ENCODE data around the gene SETBP1.

Gene SETBP1

GRCh38 chr18:44912740-44913478 is 232.2 kb downstream of the SETBP1 start:
- DNase-seq: no peak

DNA sequence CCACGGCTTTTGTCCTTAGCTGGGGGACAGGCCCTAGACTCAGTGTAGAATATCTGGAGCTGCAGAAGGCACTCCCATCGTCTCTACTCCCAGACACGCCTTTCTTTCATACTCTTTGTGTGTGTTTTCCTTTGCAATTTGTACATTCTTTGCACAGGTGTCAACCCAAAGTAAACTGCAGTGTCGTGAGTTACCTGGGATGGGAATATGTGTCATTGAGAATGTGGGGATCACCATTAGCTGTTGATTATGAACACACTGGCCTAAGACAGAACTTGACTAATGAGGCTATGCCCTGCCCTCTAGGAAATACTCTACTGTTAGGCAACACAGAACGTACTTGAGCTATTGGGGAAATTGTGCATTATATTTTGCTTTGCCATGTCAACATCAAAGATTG is 233.3 kb downstream of the SETBP1 start:
- no peak for DNase-seq

DNA sequence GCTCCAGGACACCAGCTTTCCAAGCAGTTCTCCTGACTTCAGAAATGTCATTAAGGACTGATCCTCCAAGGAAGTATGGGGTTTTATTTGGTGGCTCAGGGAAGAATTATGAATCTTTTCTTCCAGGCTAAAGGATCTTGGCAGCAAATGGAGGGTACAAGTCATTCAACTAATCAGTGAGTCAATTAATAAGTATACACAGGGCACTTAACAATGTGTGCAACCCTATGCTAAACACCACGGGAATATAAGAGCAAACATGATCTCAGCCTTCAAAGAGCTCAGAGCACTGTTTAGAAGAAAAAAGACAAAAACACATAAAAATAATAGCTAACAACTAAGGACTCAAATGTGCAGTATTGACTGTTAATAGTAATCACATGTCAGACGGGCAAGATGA is 234.5 kb downstream of the SETBP1 start:
- DNase-seq: no peak

- no peak for DNase-seq
Observed at GRCh38 chr18:44915661-44916060, 235.0 kb downstream of the SETBP1 start.

DNA sequence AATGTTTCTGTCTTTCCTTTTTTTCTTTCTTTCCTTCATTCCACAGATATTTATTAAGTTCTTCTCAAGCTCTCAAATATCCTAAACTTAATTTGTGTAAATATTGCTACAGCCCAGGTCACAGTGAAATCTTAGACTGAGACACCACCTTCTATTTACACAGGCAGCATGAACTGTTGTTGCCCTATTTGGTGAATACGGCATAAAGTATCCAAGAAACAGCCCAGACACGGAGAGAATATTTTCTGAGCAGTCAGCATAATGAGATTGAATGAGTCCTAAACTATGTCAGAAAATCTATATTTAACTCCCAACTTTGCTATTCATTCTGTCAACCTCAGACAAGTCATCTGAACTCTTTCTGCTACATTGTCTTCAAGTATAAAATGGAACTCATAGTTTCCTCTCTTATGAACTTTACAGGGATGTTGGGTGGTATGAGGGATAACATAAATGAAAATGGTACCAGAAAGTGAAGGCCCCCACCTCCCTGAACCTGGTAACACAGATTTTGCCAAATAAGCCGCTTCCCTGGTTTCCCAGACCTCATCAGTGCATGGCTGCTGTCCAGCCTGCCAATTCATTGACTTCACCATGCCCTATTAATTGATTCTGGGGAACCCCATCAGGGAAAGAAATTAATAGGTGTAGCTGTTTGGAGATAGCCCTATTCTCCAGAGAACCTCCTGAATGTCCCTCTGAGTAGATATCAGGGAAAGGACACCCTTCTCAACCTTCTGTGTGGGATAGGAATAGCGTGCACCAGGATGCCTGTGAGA is 235.9 kb downstream of the SETBP1 start:
- no peak for DNase-seq

DNA sequence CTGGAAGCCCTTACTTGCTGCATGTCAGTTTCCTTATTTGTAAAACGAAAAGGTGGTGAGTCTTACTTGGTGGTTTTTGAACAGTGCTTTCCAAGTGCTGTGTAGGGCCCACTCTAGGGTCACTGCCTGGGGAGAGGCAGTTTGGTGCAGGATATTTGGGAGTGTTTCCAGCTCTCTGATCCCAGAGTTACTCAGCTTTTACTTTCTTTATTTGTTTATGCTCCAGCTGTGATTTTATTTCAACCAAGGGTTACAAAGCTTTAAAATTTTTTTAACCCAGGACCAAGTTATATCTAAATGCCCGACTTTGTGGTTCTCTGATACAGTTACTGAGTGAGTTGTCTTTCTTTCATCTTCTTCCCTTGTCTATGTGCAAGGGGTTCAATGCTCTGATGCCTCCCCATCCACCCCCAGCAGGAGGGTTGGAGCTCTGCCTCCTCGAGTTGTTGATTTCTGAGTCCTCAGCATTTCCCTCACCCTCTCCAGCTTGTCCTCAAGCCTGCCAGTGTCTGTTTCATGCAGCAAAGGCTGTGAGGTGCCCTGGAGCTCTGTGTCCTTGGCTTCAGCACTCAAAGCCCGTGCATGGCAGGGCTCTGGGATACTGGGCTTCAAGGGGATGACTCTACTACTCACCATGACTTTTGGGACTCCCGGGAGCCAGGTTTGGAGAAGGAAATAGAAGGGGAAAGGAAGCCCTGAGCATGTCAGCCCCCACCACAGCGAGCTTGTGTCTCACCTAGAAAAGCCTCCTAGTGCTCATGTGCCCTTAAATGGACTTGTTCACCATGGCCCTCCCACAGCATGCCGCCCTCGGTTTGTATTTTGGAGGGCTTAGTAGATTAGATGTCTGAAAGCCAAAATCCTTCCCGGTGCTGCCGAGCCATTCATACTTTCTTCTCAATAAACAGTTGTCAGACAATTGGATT is 236.8 kb downstream of the SETBP1 start:
- no peak for DNase-seq

- no peak for DNase-seq
Observed at GRCh38 chr18:44918142-44918476, 237.4 kb downstream of the SETBP1 start.

DNA sequence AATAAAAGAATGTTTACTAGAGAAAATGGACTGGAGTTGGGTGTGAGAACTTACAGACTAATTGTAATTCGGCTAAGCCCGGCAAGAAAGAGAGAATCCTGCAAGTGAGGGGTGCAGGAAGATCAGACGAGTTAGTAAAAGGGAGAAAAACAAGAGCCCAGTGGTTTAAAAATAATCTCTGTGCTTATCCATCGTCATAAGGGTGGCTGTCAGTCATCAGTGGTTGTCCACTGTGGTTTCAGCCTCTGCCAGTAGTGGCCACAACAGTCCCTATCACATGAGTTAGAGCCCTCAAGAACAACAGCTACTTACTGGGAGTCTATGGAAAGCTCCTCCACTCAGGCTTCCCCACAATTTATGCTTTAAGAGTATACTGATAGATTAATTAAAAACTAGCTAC is 239.8 kb downstream of the SETBP1 start:
- no peak for DNase-seq

GRCh38 chr18:44921974-44922373 is 241.3 kb downstream of the SETBP1 start:
- no peak for DNase-seq

DNA sequence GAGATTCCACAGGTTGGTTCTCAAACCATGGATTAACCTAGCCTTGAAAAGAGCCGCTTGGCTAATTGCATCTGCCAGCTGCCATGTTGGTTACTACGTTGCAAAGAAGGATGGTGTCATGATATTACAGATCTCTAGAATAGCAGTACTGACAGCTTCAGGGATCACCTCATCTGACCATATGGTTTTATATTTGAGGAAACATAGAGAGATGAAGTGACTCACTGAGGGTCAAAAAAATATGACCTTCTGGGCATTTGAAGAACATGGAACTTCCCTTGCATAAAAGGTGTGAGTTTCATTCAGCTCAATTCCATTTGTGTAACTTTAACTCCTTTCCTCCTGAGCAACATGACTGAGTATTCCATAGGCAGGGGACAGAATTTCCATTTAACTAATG is 242.3 kb downstream of the SETBP1 start:
- DNase-seq: no peak

DNA sequence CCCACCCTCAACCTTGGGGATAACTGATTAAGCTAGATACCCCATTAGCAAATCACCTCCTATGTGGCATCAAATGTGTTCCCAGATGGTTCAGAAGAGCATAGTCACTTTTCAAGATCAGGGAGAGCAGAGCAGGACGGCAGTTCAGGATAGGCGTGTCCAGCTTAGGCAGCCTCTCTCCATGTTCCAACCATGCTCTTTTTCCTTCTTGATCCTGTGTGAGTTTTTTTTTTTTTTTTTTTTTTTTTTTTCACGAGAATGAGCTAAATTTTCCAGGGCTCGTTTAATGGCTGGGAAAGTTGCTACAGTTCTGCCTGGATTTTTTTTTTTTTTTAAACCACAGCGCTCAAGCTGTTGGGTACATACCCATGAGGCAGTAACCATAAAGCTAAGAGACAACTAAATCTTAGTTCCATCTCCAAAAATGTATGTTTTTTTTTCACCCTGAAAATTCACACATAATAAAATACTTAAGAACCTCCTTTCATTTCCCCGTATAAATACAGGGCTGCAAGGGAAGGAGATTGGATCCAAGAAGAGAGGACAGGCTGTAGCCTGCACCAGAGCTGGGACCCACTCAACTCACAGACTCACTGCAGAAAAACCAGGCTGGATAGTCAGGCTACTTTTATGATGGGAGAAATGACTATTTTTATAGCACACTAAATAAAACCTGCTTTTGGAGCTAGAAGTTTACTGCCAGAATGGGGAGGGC is 244.3 kb downstream of the SETBP1 start:
- DNase-seq: no peak

- DNase-seq: peak; percentile 10
Observed at GRCh38 chr18:44927127-44927849, 246.6 kb downstream of the SETBP1 start.

- DNase-seq: no peak
Observed at GRCh38 chr18:44934901-44935300, 254.2 kb downstream of the SETBP1 start.

DNA sequence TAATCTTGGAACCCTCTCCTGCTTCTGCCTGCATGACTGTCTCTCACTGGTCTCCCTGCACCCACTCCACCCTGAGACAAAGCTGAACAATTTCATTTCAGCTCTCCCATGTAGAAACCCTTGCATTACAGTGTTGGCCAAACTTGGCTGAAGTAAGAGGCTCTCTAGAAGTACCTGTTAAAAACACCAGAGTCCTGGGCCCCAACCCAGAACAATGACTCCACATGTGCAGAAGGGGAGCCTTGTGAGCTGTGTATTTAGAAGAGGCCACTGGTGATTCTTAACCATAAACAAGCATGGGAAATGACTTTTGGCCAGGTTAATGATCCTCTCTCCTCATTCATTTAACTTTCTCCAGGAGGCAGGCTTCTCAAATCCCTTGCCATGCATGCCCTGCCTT is 254.8 kb downstream of the SETBP1 start:
- DNase-seq: no peak

DNA sequence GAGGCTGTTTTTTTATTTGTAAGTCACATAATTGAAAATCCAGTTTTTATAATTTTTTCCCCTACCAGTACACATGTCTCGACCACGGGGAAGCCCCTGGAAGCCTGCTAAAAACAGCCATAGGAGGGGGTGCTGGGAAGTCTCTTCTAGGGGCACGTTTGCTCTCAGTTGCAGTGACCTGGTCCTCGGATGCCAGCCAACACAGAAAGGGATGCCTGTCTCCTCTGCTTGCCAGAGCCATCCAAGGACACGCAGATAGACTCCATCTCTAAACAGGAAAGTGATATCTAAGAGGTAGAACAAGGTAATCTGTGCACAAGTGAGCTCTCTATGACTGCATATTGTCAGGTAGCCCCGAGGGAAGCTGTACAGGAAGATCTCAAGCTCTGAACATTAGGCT is 255.8 kb downstream of the SETBP1 start:
- no peak for DNase-seq

DNA sequence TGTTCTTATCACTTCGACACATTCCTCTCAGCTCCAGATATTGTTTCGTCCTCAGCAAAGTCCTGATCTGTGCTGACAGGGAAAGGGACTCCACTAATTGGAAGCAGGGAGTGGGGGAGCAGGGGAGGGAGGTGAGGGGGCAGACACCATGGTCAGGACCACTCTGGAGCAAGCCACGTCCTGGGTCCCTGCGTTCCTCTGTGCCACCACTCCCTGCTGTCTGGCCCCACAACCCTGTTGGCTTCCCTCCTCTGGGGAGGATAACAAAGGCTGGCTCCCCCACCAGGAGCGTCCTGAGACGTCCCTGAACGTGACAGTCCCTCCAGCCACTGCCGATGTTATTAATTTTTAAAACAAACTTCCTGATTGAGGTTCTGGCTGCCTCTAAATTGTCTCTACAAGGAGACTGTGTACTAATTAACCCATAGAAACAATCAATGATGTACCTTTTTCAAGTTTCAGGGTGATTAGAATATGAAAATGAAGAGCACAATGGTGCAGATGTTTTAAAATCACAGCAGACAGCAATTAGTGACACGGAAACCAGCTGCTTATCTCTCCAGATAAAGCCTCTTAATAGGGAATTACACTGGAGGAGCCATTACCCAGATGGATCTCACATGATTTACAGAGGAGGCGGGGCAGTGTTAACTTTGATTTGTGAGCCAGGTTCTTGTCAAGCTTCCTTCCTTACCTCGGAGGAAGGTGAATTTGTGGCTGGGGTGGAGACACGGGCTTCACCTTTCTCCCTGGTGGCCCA is 257.5 kb downstream of the SETBP1 start:
- DNase-seq: no peak

GRCh38 chr18:44938720-44939665 is 258.3 kb downstream of the SETBP1 start:
- DNase-seq: no peak

DNA sequence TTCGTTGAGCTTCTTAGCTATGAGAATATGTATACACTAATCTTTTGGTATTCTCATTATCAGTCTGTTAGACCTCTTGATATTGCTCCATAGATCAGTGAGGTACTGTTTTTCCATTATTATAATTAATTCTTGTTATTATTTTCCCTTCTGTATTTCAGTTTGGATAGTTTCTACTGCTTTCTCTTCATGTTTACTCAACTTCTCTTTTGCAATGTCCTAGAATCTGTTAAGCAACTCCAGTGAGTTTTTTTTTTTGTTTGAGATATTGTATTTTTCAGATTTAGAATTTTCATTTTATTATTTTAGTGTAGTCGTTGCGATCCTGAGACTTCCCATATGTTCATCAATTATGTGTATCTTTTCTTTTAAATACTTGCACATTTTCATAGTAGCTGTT is 260.8 kb downstream of the SETBP1 start:
- DNase-seq: no peak

DNA sequence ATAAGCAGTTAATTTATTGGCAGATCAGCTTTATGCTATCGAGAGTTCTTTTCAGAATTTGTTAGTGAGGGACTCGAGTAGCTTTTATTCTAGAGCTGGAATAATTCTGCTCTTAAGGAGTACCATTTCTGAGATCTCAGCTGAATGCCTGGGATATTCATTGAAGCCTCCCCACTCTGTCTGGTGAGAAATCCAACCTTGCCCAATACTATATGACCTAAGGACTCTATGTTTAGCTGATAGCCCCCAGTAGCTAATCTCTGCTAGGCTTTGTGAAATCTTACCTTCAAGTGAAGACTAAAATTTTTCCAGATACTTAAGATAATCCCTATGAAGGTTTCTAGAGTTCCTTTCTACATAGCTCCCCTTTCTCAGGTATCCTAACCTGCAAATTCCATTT is 261.4 kb downstream of the SETBP1 start:
- DNase-seq: no peak

DNA sequence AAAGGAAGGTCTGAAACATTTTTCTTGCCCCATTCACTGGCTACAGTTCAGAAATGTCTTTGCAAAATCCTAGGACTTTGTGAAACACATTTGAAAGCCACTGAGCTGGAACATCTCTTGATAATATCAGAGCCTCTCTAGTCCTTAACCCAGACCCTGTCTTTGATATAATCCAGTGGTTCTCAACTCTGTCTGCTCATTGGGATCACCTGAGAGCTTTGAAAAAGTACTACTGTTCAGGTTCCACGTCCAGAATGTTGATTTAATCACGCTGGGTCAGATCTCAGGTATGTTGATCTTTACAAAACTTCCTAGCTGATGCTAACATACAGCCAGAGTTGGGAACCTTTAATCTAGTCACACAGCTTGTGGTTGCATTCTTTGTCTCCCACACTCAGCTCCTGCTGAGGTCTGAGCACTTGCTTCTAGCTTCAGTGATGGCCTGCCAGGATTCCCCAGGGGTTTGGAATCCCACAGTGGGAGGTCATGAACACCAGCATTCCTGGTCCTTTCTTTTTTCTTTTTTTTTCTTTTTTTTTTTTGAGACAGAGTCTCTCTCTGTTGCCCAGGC is 262.7 kb downstream of the SETBP1 start:
- DNase-seq: no peak

Data from stimulated activated CD4-positive, alpha-beta T cell treated with anti-CD3 and anti-CD28 coated beads, Interleukin-4, amount 100 ng/mL, for 24 hours (primary cell).